Naive B cell (primary cell): ENCODE results near the gene TACC2. TPM values are rescaled to one million over a fixed set of nuclear protein-coding genes. Genes with fewer than 3 reads are reported as not detected.
A peak's percentile ranks its signal among the peaks of the same experiment; 100 is the strongest.
"Not testable (repeated sequence)": the region's sequence is repeated elsewhere in the genome, so short reads cannot be mapped to it uniquely, and the experiment has no call there.

Source experiments
- ATAC-seq, 2 donors: fragments of 150-1000 bp; cut with Tn5 transposase; 2 replicates each; pipeline ENCODE4 v1.10.0; 2021; ENCODE audit warnings: low read depth in 2 of 2, mild to moderate bottlenecking in 2 of 2, moderate library complexity in 2 of 2
- DNase-seq: peaks from one replicate; pipeline ENCODE4 v3.0.0; 2022
- H3K27ac Mint-ChIP-seq, 6 donors: one replicate each; pipeline ENCODE4 v1.8.0; 2020 to 2022; ENCODE audit warnings: mild to moderate bottlenecking in 6 of 6, mixed read lengths in 6 of 6, moderate library complexity in 5 of 6, inconsistent platforms in 2 of 6
- H3K27me3 Mint-ChIP-seq, 3 donors: one replicate each; pipeline ENCODE4 v1.8.0; 2021 to 2022; ENCODE audit warnings: mixed read lengths in 3 of 3, mild to moderate bottlenecking in 1 of 3
- H3K36me3 Mint-ChIP-seq, 2 donors: one replicate each; pipeline ENCODE4 v1.8.0; 2020 to 2022; ENCODE audit warnings: mixed read lengths in 2 of 2, inconsistent platforms in 1 of 2, mild to moderate bottlenecking in 1 of 2
- H3K4me1 Mint-ChIP-seq, 3 donors: one replicate each; pipeline ENCODE4 v1.8.0; 2020 to 2022; ENCODE audit warnings: mixed read lengths in 3 of 3, inconsistent platforms in 1 of 3, mild to moderate bottlenecking in 1 of 3, moderate library complexity in 1 of 3
- H3K4me3 Mint-ChIP-seq, 8 donors: one replicate each; pipeline ENCODE4 v1.8.0; 2020 to 2022; ENCODE audit warnings: mild to moderate bottlenecking in 8 of 8, mixed read lengths in 8 of 8, moderate library complexity in 8 of 8, inconsistent platforms in 2 of 8
- H3K9me3 Mint-ChIP-seq, 7 donors: one replicate each; pipeline ENCODE4 v1.8.0; 2020 to 2022; ENCODE audit warnings: mixed read lengths in 7 of 7, mild to moderate bottlenecking in 5 of 7, inconsistent platforms in 2 of 7, moderate library complexity in 1 of 7
- polyA plus RNA-seq, 6 donors: library from polyadenylated mRNA; unstranded; fragments of 300-500 nt; fragmentation: Illumina TruSeq; gene quantifications; one replicate each; pipeline ENCODE4 v1.2.3, GENCODE V29; 2021; ENCODE audit warnings: low read depth in 6 of 6

Gene TACC2
- polyA plus RNA-seq, 6 donors from 2014 or later, result not detected

- no peak overlapping the region for H3K27ac Mint-ChIP-seq
- H3K27me3 Mint-ChIP-seq, result peaks cover 17 to 28% (median 18%) of the 10 kb centered on the region in 3 donors
- ATAC-seq (no peak), DNase-seq (no peak)
- H3K4me1 Mint-ChIP-seq, result no peaks in the 10 kb centered on the region
- H3K4me3 Mint-ChIP-seq, result no peak overlapping the region
- peaks cover 9 to 42% (median 36%) of the 10 kb centered on the region in 7 donors for H3K9me3 Mint-ChIP-seq
- peaks cover 14 to 29% of the 10 kb centered on the region in 2 donors for H3K36me3 Mint-ChIP-seq
Observed at GRCh38 chr10:121999301-121999700, 10.3 kb downstream of the TACC2 start.

GRCh38 chr10:122001698-122002097 is 12.7 kb downstream of the TACC2 start:
- Mint-ChIP-seq H3K4me3 (no peak overlapping the region), H3K27me3 (peaks cover 7 to 10% (median 8%) of the 10 kb centered on the region in 3 donors), H3K9me3 (peaks cover 12 to 47% (median 37%) of the 10 kb centered on the region in 7 donors), H3K4me1 (no peaks in the 10 kb centered on the region), H3K36me3 (peaks cover 14 to 29% of the 10 kb centered on the region in 2 donors), H3K27ac (no peak overlapping the region)
- no peak for DNase-seq
- ATAC-seq, result no peak

- Mint-ChIP-seq H3K27me3 (peaks cover 4 to 22% (median 18%) of the 10 kb centered on the region in 3 donors), H3K9me3 (peaks cover 1 to 27% (median 11%) of the 10 kb centered on the region in 7 donors), H3K27ac (peak overlapping the region in 1 of 6 donors; percentile 79), H3K4me1 (no peaks in the 10 kb centered on the region), H3K36me3 (peaks cover 8 to 16% of the 10 kb centered on the region in 2 donors), H3K4me3 (no peak overlapping the region)
- ATAC-seq, result no peak
- DNase-seq, result no peak
Observed at GRCh38 chr10:122007415-122007814, 18.5 kb downstream of the TACC2 start.

GRCh38 chr10:122010405-122011050 is 21.6 kb downstream of the TACC2 start:
- no peaks in the 10 kb centered on the region for H3K4me1 Mint-ChIP-seq
- ATAC-seq (no peak), DNase-seq (no peak)
- peaks cover 0 to 15% (median 2%) of the 10 kb centered on the region in 7 donors for H3K9me3 Mint-ChIP-seq
- H3K4me3 Mint-ChIP-seq, result no peak overlapping the region
- H3K36me3 Mint-ChIP-seq, result peaks cover 4 to 8% of the 10 kb centered on the region in 2 donors
- peaks cover 4 to 33% (median 23%) of the 10 kb centered on the region in 3 donors for H3K27me3 Mint-ChIP-seq
- H3K27ac Mint-ChIP-seq, result no peak overlapping the region

GRCh38 chr10:122012731-122013130 is 23.8 kb downstream of the TACC2 start:
- Mint-ChIP-seq H3K36me3 (peaks cover 4 to 8% of the 10 kb centered on the region in 2 donors), H3K9me3 (peaks cover 0 to 3% (median 0%) of the 10 kb centered on the region in 7 donors), H3K4me3 (no peak overlapping the region), H3K4me1 (no peaks in the 10 kb centered on the region), H3K27me3 (peaks cover 9 to 31% (median 27%) of the 10 kb centered on the region in 3 donors), H3K27ac (no peak overlapping the region)
- no peak for ATAC-seq
- DNase-seq, result no peak

- no peak for DNase-seq
- ATAC-seq, result no peak
- no peaks in the 10 kb centered on the region for H3K4me1 Mint-ChIP-seq
- no peak overlapping the region for H3K4me3 Mint-ChIP-seq
- peaks cover 4 to 8% of the 10 kb centered on the region in 2 donors for H3K36me3 Mint-ChIP-seq
- H3K27ac Mint-ChIP-seq, result no peak overlapping the region
- H3K27me3 Mint-ChIP-seq, result peaks cover 11 to 31% (median 24%) of the 10 kb centered on the region in 3 donors
- peaks cover 0 to 3% (median 0%) of the 10 kb centered on the region in 7 donors for H3K9me3 Mint-ChIP-seq
Observed at GRCh38 chr10:122013311-122013780, 24.4 kb downstream of the TACC2 start.

- Mint-ChIP-seq H3K4me1 (no peaks in the 10 kb centered on the region), H3K36me3 (peaks cover 4 to 8% of the 10 kb centered on the region in 2 donors), H3K9me3 (peaks cover 0 to 3% (median 0%) of the 10 kb centered on the region in 7 donors), H3K4me3 (no peak overlapping the region), H3K27ac (no peak overlapping the region), H3K27me3 (peaks cover 14 to 31% (median 24%) of the 10 kb centered on the region in 3 donors)
- DNase-seq (no peak), ATAC-seq (no peak)
Observed at GRCh38 chr10:122014652-122015248, 25.8 kb downstream of the TACC2 start.

- not testable (repeated sequence) for H3K4me3 Mint-ChIP-seq, ATAC-seq, DNase-seq, H3K36me3 Mint-ChIP-seq, H3K9me3 Mint-ChIP-seq, H3K4me1 Mint-ChIP-seq, H3K27ac Mint-ChIP-seq
- H3K27me3 Mint-ChIP-seq, result peaks cover 10 to 15% (median 13%) of the 10 kb centered on the region in 3 donors
Observed at GRCh38 chr10:122017926-122018325, 29.0 kb downstream of the TACC2 start.

GRCh38 chr10:122018491-122018890 is 29.5 kb downstream of the TACC2 start:
- Mint-ChIP-seq H3K27ac (no peak overlapping the region), H3K27me3 (peaks cover 8 to 15% (median 11%) of the 10 kb centered on the region in 3 donors), H3K36me3 (no peaks in the 10 kb centered on the region), H3K4me3 (no peak overlapping the region), H3K9me3 (peaks cover 0 to 4% (median 0%) of the 10 kb centered on the region in 7 donors), H3K4me1 (no peaks in the 10 kb centered on the region)
- ATAC-seq (no peak), DNase-seq (no peak)

- ATAC-seq (no peak), DNase-seq (no peak)
- peaks cover 0 to 4% (median 0%) of the 10 kb centered on the region in 7 donors for H3K9me3 Mint-ChIP-seq
- peaks cover 8 to 15% (median 11%) of the 10 kb centered on the region in 3 donors for H3K27me3 Mint-ChIP-seq
- H3K27ac Mint-ChIP-seq, result no peak overlapping the region
- H3K4me1 Mint-ChIP-seq, result no peaks in the 10 kb centered on the region
- H3K4me3 Mint-ChIP-seq, result no peak overlapping the region
- no peaks in the 10 kb centered on the region for H3K36me3 Mint-ChIP-seq
Observed at GRCh38 chr10:122018951-122019413, 30.0 kb downstream of the TACC2 start.

GRCh38 chr10:122019414-122019975 is 30.5 kb downstream of the TACC2 start:
- Mint-ChIP-seq H3K9me3 (peaks cover 0 to 4% (median 0%) of the 10 kb centered on the region in 7 donors), H3K36me3 (no peaks in the 10 kb centered on the region), H3K4me1 (no peaks in the 10 kb centered on the region), H3K27me3 (peaks cover 8 to 15% (median 9%) of the 10 kb centered on the region in 3 donors), H3K27ac (no peak overlapping the region), H3K4me3 (no peak overlapping the region)
- DNase-seq (no peak), ATAC-seq (no peak)

GRCh38 chr10:122020226-122020625 is 31.3 kb downstream of the TACC2 start:
- Mint-ChIP-seq H3K9me3 (peaks cover 0 to 4% (median 0%) of the 10 kb centered on the region in 7 donors), H3K4me3 (no peak overlapping the region), H3K27me3 (peaks cover 6 to 15% (median 8%) of the 10 kb centered on the region in 3 donors), H3K27ac (no peak overlapping the region), H3K4me1 (no peaks in the 10 kb centered on the region), H3K36me3 (no peaks in the 10 kb centered on the region)
- ATAC-seq (no peak), DNase-seq (no peak)

- ATAC-seq (no peak), DNase-seq (no peak)
- Mint-ChIP-seq H3K27me3 (peaks cover 6 to 15% (median 8%) of the 10 kb centered on the region in 3 donors), H3K4me1 (no peaks in the 10 kb centered on the region), H3K27ac (no peak overlapping the region), H3K9me3 (peaks cover 0 to 4% (median 0%) of the 10 kb centered on the region in 7 donors), H3K4me3 (no peak overlapping the region), H3K36me3 (no peaks in the 10 kb centered on the region)
Observed at GRCh38 chr10:122021379-122021778, 32.4 kb downstream of the TACC2 start.
